Measurements from ENCODE around the gene IRAK1.
"Not testable (repeated sequence)": the region's sequence is repeated elsewhere in the genome, so short reads cannot be mapped to it uniquely, and the experiment has no call there.

The IRAK1 gene

DNA sequence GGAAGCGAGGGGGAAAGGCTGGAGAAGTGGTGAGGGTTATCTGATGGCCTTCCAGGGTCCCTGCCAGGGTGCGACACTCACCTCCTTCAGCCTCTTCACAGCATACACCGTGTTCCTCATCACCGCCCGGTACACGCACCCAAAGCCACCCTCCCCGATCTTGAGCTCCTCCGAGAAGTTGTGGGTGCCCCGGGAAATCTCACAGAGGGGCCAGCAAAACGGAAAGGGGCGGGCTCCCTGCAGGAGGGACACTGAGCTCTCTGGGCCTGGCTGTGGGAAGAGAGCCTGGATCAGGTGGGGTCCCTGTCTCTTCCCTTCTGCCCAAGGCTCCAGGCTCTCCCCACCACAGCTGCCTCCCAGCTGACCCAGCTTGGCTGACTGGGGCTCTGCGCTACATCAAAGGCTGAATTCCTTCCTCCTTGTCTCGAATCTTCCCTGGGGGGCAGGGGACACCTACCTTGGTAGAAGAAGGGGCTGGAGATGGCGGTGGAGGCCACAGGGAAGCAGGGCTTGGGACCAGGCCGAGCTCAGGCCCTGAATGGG lies 1.1 kb downstream of the IRAK1 start:
- no peak for DNase-seq

DNA sequence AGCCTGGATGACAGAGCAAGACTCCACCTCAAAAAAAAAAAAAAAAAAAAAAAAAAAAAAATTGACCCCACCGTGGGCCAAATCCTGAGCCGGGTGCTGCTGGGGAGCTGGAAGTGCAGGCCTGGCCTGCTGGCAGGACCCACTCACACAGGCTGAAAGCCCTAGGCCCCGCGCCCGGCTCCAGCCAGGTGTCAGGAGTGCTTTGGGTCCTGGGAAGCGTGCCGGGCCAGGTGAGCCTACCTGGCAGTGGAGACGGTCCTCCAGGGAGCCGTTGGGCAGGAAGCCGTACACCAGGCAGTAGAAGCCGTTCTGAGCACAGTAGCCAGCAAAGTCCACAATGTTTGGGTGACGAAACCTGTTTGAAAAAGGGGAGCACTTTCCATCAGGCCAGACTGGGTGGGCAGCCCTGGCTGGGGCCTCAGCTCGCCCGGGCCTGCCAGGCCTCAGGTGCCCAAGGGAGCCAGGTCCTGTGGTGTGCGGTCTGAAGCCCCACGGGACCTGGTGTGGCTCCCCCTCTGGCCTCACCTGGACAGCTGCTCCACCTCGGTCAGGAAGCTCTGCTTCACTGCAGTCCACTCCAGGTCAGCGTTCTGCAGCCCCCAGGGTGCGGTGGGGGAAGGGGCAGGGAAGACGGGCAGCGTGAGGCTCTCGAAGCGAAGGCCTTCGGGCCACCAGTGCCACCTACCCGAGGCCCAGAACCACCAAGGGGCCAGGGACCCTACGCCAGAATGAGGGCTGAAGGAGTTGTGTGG lies 1.8 kb downstream of the IRAK1 start:
- no peak for DNase-seq

- no peak for DNase-seq
Observed at GRCh38 chrX:154016366-154017076, 3.2 kb downstream of the IRAK1 start.

DNA sequence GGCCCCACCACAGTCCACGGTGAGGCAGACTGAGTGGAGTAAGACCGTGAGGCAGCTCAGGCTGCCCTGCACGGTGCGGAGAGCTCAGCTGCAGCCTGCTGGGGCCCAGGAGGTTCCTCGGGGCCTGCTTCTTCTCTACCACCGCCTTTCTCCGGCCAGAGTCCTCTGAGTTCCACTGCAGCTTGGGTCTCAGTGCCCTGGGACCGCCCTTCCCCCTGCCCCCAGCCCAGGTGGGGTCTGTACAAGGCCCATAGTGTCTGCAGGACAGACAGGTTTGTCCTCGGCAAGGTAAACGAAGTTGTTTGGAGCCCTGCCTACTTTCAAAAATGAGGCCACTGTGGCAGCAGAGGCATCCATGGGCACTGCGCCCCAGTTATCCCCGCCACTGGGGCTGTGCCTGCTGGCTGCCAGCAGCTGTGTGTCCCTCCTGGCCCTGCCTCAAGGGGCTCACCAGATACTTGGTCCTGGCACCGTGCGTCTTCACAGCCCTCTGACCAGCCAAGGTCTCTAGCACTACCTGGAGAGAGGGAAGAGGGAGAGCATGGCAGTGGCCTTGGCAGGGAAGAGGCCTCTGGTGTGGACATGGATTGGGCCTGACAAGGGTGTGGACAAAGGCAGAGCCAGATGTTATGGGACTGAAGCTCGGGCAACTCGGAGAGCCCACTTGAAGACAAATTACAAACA lies 4.0 kb downstream of the IRAK1 start:
- DNase-seq, result no peak

DNA sequence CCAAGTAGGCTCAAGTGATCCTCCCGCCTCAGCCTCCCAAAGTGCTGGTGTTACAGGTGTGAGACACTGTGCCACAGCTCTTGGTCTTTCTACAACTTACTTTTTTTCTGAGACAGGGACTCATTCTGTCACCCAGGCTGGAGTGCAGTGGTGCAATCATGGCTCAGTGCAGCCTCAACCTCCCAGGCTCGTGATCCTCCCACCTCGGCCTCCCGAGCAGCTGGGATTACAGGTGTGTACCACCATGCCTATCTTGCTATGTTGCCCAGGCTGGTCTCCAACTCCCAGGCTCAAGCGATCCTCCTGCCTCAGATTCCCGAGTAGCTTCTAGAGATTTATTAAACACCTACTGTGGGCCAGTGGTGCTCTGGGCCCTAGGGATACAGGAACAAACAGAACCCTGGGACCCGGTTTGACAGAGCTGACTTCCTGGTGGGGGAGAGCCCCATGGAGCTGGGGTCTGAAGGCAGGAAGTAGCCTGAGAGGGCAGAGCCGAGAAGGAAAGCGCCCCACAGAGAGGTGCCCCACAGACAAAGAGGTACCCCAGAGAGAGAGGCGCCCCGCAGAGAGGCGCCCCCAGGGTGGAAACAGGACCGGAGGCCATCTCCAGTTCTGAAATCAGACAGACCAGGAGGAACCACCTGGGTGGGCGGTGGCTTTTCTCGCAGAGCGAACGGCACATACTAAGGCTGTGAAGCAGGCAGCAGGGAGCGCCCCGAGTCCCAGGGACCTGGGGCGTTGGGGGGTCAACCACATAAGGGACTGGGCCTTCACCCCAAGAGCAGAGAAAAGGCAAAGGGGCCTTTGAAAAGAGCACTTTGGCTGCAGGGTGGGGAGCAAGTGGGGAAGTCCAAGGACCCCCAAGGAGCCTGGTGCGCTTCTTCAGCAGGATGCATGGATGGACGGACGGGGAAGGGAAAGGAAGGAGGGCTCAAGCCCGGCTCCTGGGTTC lies 5.0 kb downstream of the IRAK1 start:
- DNase-seq, result no peak

DNA sequence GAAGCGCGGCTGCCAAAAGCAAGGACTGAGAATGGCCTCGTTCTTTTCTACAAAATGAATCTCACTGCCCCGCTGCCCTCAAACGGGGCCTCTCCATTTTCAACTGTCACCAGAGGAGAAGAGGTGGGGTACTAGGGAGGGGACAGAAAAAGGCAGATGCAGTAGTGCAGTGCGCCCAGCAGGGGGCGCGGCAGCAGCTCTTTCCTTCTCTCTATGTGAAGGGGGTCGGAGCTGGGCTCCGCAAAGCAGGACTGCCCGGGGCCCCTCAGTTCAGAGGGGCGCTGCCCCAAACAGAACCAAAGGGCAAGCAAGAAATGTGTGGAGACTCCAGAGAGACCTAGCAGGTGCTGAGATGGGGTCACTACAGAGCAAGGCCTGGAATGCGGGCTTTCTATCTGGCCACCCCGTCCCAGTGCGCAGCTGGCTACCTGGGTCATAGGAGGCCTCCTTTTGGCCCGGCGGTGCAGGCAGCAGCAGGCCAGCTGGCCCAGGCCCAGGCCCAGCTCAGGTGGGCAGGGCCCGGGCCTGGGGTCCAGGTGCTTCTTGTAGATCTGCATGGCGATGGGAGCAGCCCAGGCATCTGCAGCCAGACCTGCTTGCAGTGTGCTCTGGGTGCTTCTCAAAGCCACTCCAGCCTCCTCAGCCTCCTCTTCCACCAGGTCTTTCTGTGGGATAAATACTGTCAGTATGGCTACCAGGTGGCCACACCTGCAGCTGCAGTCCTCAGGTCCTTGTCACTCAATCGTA lies 5.9 kb downstream of the IRAK1 start:
- DNase-seq, result peak in 2 of 4 experiments; percentile 10 to 32

GRCh38 chrX:154013001-154013421 lies 6.7 kb downstream of the IRAK1 start:
- DNase-seq, result no peak

GRCh38 chrX:154012336-154012991 lies 7.2 kb downstream of the IRAK1 start:
- DNase-seq, result no peak

GRCh38 chrX:154011376-154012335 lies 8.0 kb downstream of the IRAK1 start:
- no peak for DNase-seq

DNA sequence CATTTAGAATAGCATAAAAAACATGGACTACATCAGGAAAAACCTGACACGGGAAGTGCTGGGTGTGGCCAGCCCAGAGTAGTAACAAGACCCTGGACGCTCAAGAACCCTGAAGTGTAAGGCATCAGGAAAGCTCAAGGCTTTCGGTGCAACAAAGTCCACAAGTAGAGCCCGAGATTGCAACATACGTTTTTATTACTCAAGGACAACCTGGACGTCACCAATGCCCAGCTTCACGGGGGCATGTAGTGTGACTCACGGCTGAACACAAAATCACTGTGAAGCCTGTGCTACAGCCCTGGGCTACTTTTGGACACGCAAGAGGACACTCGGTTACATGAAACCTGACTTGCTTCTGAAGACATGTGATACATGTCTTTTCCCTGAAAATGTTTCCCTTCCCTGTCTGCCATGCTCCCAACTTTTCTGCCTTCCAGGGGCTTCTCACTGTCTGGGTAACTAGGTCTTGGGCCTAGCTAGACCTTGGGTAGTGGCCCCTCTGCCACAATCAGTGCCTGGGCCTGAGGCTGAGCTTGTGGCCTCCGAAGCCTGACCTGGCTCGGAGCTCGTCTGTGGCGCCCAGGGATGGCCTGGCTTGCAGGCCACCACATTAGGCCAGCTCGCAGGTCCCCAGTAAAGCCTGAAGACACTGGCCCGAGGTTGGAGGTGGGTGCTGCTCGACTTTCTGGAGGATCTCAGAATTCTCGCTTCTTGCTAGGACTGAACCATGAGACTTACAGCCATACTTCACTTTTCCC lies 9.2 kb downstream of the IRAK1 start:
- DNase-seq, result no peak

DNA sequence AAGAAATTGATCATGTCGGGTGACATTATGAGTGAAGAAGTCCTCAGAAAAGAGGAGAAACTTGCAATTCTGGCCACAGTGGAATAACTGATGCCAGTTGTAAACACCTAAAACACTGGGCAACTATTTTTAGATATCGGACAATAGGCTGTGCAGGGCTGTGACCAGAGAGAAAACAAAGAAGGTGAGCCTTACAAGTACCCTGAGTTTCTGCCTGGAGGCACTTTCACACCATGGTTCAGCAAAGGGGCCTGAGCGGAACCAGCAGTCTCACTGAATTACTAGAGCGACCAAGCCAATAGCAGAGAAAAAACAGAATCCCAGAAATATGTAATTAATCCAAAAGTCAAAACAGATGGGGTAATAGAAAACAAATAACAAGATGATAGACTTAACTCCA lies 11.2 kb downstream of the IRAK1 start:
- DNase-seq, result no peak

GRCh38 chrX:154006947-154007346 lies 12.8 kb downstream of the IRAK1 start:
- DNase-seq, result no peak

DNA sequence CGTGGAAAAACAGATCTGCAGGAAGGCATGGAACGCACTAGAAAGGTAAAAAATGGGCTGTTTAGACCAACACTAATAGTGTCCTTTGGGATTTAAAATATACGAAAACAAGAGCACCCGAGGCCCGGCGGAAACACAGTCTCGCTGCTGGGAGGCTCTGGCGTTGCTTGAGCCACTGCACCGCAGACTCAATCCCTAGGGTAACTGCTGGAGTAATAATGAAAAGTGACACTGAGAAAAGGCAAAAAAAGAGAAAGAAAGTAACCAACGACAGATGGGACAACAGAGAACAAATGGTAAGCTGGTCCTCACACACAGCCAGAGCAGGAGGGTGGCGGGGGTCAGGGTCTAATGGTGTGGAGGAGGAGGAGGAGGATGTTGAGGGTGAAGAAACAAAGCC lies 15.4 kb downstream of the IRAK1 start:
- DNase-seq, result no peak

GRCh38 chrX:154002215-154002719 lies 17.4 kb downstream of the IRAK1 start:
- no peak for DNase-seq

DNA sequence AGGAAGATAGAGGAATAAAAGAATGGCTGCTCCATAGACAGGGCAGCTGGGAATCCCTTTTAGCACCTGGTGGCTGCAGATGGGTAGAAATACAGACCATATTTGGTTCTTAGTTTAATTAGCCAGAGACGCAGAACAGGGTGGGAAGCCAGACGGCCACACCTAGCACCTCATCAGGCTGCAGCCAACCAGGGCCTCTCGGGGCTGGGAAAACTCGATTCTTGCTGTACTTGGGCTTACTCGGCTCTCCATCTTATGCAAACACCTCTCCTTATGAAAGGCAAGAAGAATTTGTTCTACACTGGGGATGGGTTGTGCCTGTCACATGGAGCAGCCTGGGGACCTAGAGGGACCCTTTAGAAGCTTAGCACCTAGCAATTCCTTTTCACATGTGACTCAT lies 19.7 kb downstream of the IRAK1 start:
- no peak for DNase-seq

GRCh38 chrX:153999359-154000037 lies 20.2 kb downstream of the IRAK1 start:
- DNase-seq, result no peak

DNA sequence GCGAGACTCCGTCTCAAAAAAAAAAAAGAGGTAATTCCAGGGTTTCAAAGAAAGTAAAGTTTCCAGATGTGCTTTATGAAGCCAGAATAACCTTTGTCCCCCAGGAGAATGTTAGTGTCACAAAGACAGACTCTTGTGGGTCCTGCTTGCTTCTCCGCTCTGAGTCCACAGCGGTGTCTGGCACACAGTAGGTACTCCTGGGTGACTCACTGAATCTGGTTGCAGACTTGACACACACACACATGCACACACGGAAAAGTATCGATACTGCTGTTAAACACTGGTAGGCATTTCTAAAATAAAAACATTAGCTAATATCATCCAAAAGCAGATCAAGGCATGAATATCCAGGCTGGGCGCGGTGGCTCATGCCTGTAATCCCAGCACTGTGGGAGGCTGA lies 24.2 kb downstream of the IRAK1 start:
- no peak for DNase-seq

GRCh38 chrX:153994398-153994797 lies 25.3 kb downstream of the IRAK1 start:
- not testable (repeated sequence) for DNase-seq
